Mesenchymal stem cell (in vitro differentiated cells and primary cell): ENCODE data around the gene FAF1.
"Not testable (repeated sequence)": the region's sequence is repeated elsewhere in the genome, so short reads cannot be mapped to it uniquely, and the experiment has no call there.

ENCODE experiments used
- DNase-seq: peaks from one replicate; pipeline ENCODE4 v3.0.0-alpha.2; 2013
- H2AFZ ChIP-seq: one replicate; pipeline ENCODE4 v1.6.1; 2013; ENCODE audit warnings: low read depth, mild to moderate bottlenecking, control low read depth, inconsistent platforms, low read length, moderate library complexity
- H2AK5ac ChIP-seq: 2 replicates; pipeline ENCODE4 v1.6.1; 2013; ENCODE audit warnings: low read length, moderate library complexity, mild to moderate bottlenecking, inconsistent platforms; ENCODE audit not compliant: severe bottlenecking
- H2BK120ac ChIP-seq: one replicate; pipeline ENCODE4 v1.6.1; 2013; ENCODE audit warnings: low read depth, mild to moderate bottlenecking, inconsistent platforms, low read length, moderate library complexity
- H2BK12ac ChIP-seq, 2 experiments: one replicate each; pipeline ENCODE4 v1.6.1; 2013; ENCODE audit warnings: inconsistent platforms in 2 of 2, low read length in 2 of 2, mild to moderate bottlenecking in 2 of 2, moderate library complexity in 2 of 2, control low read depth in 1 of 2
- H2BK15ac ChIP-seq: one replicate; pipeline ENCODE4 v1.6.1; 2013; ENCODE audit warnings: mild to moderate bottlenecking, low read depth, inconsistent platforms; ENCODE audit not compliant: poor library complexity, severe bottlenecking
- H2BK5ac ChIP-seq: 2 replicates; pipeline ENCODE4 v1.6.1; 2013; ENCODE audit warnings: low read depth, mild to moderate bottlenecking, low read length, control low read depth, inconsistent platforms; ENCODE audit not compliant: poor library complexity, severe bottlenecking
- H3K14ac ChIP-seq, 2 experiments: one replicate each; pipeline ENCODE4 v1.6.1; 2013; ENCODE audit warnings: inconsistent platforms in 2 of 2, low read length in 2 of 2, control low read depth in 1 of 2, mild to moderate bottlenecking in 1 of 2, moderate library complexity in 1 of 2
- H3K18ac ChIP-seq, 2 experiments: one replicate each; pipeline ENCODE4 v1.6.1; 2013; ENCODE audit warnings: inconsistent platforms in 2 of 2, low read length in 2 of 2, control low read depth in 1 of 2, low read depth in 1 of 2, mild to moderate bottlenecking in 1 of 2
- H3K23ac ChIP-seq, 2 experiments: one replicate each; pipeline ENCODE4 v1.6.1; 2013; ENCODE audit warnings: inconsistent platforms in 2 of 2, low read length in 2 of 2, mild to moderate bottlenecking in 2 of 2, moderate library complexity in 2 of 2, control low read depth in 1 of 2
- H3K27ac ChIP-seq: 2 replicates; pipeline ENCODE4 v1.5.1; 2013; ENCODE audit warnings: mild to moderate bottlenecking, moderate library complexity, low read length, control low read depth, inconsistent platforms; ENCODE audit not compliant: poor library complexity, severe bottlenecking
- H3K27me3 ChIP-seq, 2 experiments: 2 replicates each; pipeline versions ENCODE4 v1.6.1 to v1.7.0; 2013; ENCODE audit warnings: low read length in 2 of 2, mild to moderate bottlenecking in 2 of 2, moderate library complexity in 2 of 2, control low read depth in 1 of 2, inconsistent platforms in 1 of 2; ENCODE audit not compliant: control insufficient read depth in 1 of 2, insufficient read depth in 1 of 2
- H3K36me3 ChIP-seq, 2 experiments: 2 replicates each; pipeline versions ENCODE4 v1.6.1 to v1.7.0; 2013; ENCODE audit warnings: low read length in 2 of 2, control low read depth in 1 of 2, inconsistent platforms in 1 of 2, low read depth in 1 of 2, mild to moderate bottlenecking in 1 of 2; ENCODE audit not compliant: insufficient read depth in 2 of 2, control insufficient read depth in 1 of 2
- H3K4ac ChIP-seq, 2 experiments: one replicate each; pipeline ENCODE4 v1.6.1; 2013; ENCODE audit warnings: inconsistent platforms in 2 of 2, low read length in 2 of 2, mild to moderate bottlenecking in 2 of 2, moderate library complexity in 2 of 2, control low read depth in 1 of 2, low read depth in 1 of 2
- H3K4me1 ChIP-seq: 2 replicates; pipeline ENCODE4 v1.6.1; 2013; ENCODE audit warnings: low read depth, low read length, control low read depth; ENCODE audit not compliant: control insufficient read depth, insufficient read depth
- H3K4me2 ChIP-seq: 2 replicates; pipeline ENCODE4 v1.6.1; 2013; ENCODE audit warnings: low read length, mild to moderate bottlenecking, inconsistent platforms; ENCODE audit not compliant: poor library complexity, severe bottlenecking
- H3K4me3 ChIP-seq, 2 experiments: 2 replicates each; pipeline versions ENCODE4 v1.5.1 to v1.7.0; 2013; ENCODE audit warnings: low read length in 2 of 2, mild to moderate bottlenecking in 2 of 2, control low read depth in 1 of 2, low read depth in 1 of 2; ENCODE audit not compliant: insufficient read depth in 1 of 2
- H3K79me1 ChIP-seq: replicated peaks from 2 replicates; pipeline ENCODE4 v1.6.1; 2013; ENCODE audit warnings: mild to moderate bottlenecking, control low read depth, low read length, inconsistent platforms; ENCODE audit not compliant: poor library complexity, severe bottlenecking
- H3K9ac ChIP-seq: 2 replicates; pipeline ENCODE4 v1.7.0; 2013; ENCODE audit warnings: mild to moderate bottlenecking, low read length, moderate library complexity
- H3K9me3 ChIP-seq: 2 replicates; pipeline ENCODE4 v1.7.0; 2013; ENCODE audit warnings: mild to moderate bottlenecking, low read length; ENCODE audit not compliant: control insufficient read depth
- H4K8ac ChIP-seq: one replicate; pipeline ENCODE4 v1.6.1; 2013; ENCODE audit warnings: inconsistent platforms, mild to moderate bottlenecking, low read length, moderate library complexity
- H4K91ac ChIP-seq: one replicate; pipeline ENCODE4 v1.6.1; 2013; ENCODE audit warnings: mild to moderate bottlenecking, low read length, inconsistent platforms
- WGBS: methylation state at CpG from one replicate; pipeline ENCODE4 v1.1.7; 2013; ENCODE audit warnings: mixed read lengths; 5-methylcytosine and 5-hydroxymethylcytosine counted together

FAF1 gene

GRCh38 chr1:50933770-50934169 is 26.3 kb downstream of the FAF1 start:
- H3K4me3 ChIP-seq, H2BK15ac ChIP-seq, H3K9ac ChIP-seq, H2AK5ac ChIP-seq, H3K4me2 ChIP-seq, H4K8ac ChIP-seq, H3K9me3 ChIP-seq, DNase-seq, H2BK120ac ChIP-seq, H2BK5ac ChIP-seq, H3K4me1 ChIP-seq, H3K18ac ChIP-seq, H3K36me3 ChIP-seq, H4K91ac ChIP-seq, H3K4ac ChIP-seq, H2AFZ ChIP-seq, H2BK12ac ChIP-seq, H3K27ac ChIP-seq, H3K14ac ChIP-seq, H3K27me3 ChIP-seq, H3K23ac ChIP-seq: not testable (repeated sequence)
- 100% methylated on average over 2 of the region's 3 CpGs for WGBS
- H3K79me1 ChIP-seq: peaks cover 17% of the 10 kb centered on the region

- not testable (repeated sequence) for H3K4ac ChIP-seq, H4K8ac ChIP-seq, DNase-seq, H2BK12ac ChIP-seq, H3K9ac ChIP-seq, H2AK5ac ChIP-seq, H3K18ac ChIP-seq, H2AFZ ChIP-seq, H2BK120ac ChIP-seq, H3K4me1 ChIP-seq, H2BK15ac ChIP-seq, H3K4me2 ChIP-seq, H3K27me3 ChIP-seq, H2BK5ac ChIP-seq, H3K9me3 ChIP-seq, H3K4me3 ChIP-seq, H3K14ac ChIP-seq, H3K23ac ChIP-seq, H3K27ac ChIP-seq, H4K91ac ChIP-seq, H3K36me3 ChIP-seq
- 98% methylated on average over 4 of the region's 4 CpGs for WGBS
- peaks cover 22% of the 10 kb centered on the region for H3K79me1 ChIP-seq
These were observed 28.0 kb downstream of the FAF1 start for GRCh38 chr1:50932043-50932442.

- H2BK12ac ChIP-seq: no peak overlapping the region
- H2AFZ ChIP-seq: no peak overlapping the region
- no peak overlapping the region for H3K27ac ChIP-seq
- H3K4me3 ChIP-seq: no peak overlapping the region
- H3K27me3 ChIP-seq: no peaks in the 10 kb centered on the region
- H3K4me1 ChIP-seq: no peaks in the 10 kb centered on the region
- DNase-seq: no peak
- H3K14ac ChIP-seq: no peak overlapping the region
- H3K18ac ChIP-seq: no peak overlapping the region
- H3K4me2 ChIP-seq: no peak overlapping the region
- H2AK5ac ChIP-seq: no peak overlapping the region
- H2BK15ac ChIP-seq: no peak overlapping the region
- H2BK120ac ChIP-seq: no peak overlapping the region
- peaks cover 22% of the 10 kb centered on the region for H3K79me1 ChIP-seq
- 92% methylated on average over 5 of the region's 6 CpGs for WGBS
- no peak overlapping the region for H3K23ac ChIP-seq
- no peak overlapping the region for H4K91ac ChIP-seq
- H3K9me3 ChIP-seq: no peaks in the 10 kb centered on the region
- no peak overlapping the region for H2BK5ac ChIP-seq
- no peak overlapping the region for H3K4ac ChIP-seq
- H3K9ac ChIP-seq: no peak overlapping the region
- no peak overlapping the region for H4K8ac ChIP-seq
- H3K36me3 ChIP-seq: peaks cover 0 to 5% of the 10 kb centered on the region in 2 experiments
These were observed 28.9 kb downstream of the FAF1 start for GRCh38 chr1:50930965-50931737.

GRCh38 chr1:50930193-50930592 is 29.9 kb downstream of the FAF1 start:
- no peak overlapping the region for H2AFZ ChIP-seq
- no peak overlapping the region for H4K8ac ChIP-seq
- no peak overlapping the region for H3K9ac ChIP-seq
- no peak overlapping the region for H2BK120ac ChIP-seq
- no peak overlapping the region for H3K23ac ChIP-seq
- no peak for DNase-seq
- H3K9me3 ChIP-seq: no peaks in the 10 kb centered on the region
- H3K4me3 ChIP-seq: no peak overlapping the region
- no peak overlapping the region for H3K18ac ChIP-seq
- H3K36me3 ChIP-seq: peaks cover 0 to 5% of the 10 kb centered on the region in 2 experiments
- H3K14ac ChIP-seq: no peak overlapping the region
- no peaks in the 10 kb centered on the region for H3K4me1 ChIP-seq
- H3K79me1 ChIP-seq: peaks cover 21% of the 10 kb centered on the region
- no peak overlapping the region for H4K91ac ChIP-seq
- no peak overlapping the region for H2AK5ac ChIP-seq
- H3K4ac ChIP-seq: no peak overlapping the region
- H3K27ac ChIP-seq: no peak overlapping the region
- no peak overlapping the region for H2BK5ac ChIP-seq
- H3K4me2 ChIP-seq: no peak overlapping the region
- H2BK15ac ChIP-seq: no peak overlapping the region
- H2BK12ac ChIP-seq: no peak overlapping the region
- H3K27me3 ChIP-seq: no peaks in the 10 kb centered on the region
